Measurements from ENCODE around the gene HMGB3.
"Not testable (repeated sequence)": the region's sequence is repeated elsewhere in the genome, so short reads cannot be mapped to it uniquely, and the experiment has no call there.

Gene HMGB3

DNA sequence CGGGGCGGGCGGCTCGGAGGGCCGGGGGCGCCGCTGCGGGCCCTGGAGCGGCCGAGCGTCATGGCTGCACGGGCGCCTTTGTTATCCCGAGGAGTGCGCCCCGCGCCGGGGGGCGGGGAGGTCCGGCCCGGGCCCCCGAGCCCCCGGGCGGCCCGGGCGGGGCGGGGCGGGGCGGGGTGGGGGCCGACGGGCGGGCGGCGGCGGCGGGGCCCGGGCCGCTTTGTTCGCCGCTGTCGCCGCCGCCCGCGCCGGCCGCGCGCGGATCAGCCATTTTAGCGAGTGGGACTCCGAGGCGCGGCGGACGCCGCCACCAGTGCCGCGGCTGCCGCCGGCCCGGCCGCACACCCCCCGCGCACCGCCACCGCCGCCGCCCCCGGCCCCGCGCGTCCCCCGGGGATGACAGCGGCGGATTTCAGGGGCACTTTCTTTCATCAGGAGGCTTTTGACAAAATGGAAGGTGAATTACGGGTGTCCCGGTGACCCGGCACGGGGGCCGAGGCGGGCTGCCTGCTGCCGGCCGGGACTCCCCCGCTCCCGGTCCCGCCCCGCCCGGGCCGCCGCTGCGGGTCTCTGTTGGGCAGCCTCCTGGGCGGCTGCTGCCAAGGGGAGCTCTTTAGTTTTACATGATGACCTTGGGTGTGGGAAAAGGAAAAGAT is 1.2 kb downstream of the HMGB3 start:
- TF ChIP-seq, protein P1, sequence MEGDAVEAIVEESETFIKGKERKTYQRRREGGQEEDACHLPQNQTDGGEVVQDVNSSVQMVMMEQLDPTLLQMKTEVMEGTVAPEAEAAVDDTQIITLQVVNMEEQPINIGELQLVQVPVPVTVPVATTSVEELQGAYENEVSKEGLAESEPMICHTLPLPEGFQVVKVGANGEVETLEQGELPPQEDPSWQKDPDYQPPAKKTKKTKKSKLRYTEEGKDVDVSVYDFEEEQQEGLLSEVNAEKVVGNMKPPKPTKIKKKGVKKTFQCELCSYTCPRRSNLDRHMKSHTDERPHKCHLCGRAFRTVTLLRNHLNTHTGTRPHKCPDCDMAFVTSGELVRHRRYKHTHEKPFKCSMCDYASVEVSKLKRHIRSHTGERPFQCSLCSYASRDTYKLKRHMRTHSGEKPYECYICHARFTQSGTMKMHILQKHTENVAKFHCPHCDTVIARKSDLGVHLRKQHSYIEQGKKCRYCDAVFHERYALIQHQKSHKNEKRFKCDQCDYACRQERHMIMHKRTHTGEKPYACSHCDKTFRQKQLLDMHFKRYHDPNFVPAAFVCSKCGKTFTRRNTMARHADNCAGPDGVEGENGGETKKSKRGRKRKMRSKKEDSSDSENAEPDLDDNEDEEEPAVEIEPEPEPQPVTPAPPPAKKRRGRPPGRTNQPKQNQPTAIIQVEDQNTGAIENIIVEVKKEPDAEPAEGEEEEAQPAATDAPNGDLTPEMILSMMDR (IDR thresholded peaks at IDR 0.05; ENCODE audit: control insufficient read depth, extremely low read depth, insufficient read depth) = no peak
- peak overlapping the region; percentile 54 for H3K4me3 ChIP-seq (ENCODE audit: low read depth, low read length)
- no peak for DNase-seq (ENCODE audit: low read depth)

DNA sequence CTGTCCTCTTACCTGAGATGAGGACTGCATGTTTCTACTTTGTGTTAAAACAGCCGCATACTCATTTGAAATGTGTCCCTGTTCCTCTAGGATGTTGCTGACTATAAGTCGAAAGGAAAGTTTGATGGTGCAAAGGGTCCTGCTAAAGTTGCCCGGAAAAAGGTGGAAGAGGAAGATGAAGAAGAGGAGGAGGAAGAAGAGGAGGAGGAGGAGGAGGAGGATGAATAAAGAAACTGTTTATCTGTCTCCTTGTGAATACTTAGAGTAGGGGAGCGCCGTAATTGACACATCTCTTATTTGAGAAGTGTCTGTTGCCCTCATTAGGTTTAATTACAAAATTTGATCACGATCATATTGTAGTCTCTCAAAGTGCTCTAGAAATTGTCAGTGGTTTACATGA is 4.6 kb downstream of the HMGB3 start:
- H3K4me3 ChIP-seq (ENCODE audit: low read depth, low read length); DNase-seq (ENCODE audit: low read depth): not testable (repeated sequence)

DNA sequence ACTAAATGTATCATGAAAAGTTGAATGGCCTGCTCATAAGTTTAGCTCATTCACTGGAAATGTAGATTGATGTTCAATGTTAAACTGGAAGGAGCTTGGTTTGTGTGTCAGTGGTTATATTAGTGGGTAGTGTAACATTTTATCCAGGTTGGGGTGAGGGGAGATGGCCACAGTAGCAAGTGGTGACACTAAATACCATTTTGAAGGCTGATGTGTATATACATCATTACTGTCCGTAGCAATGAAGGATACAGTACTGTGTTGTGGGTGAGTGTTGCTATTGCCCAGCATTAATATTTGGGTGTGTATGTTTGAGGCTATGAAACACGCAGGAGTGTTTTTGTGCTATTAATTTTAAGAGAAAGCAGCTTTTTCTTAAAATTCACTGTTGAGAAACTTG is 6.3 kb downstream of the HMGB3 start:
- TF ChIP-seq, protein P1 (IDR thresholded peaks at IDR 0.05; ENCODE audit: control insufficient read depth, extremely low read depth, insufficient read depth) = no peak
- no peak for DNase-seq (ENCODE audit: low read depth)
- no peak overlapping the region for H3K4me3 ChIP-seq (ENCODE audit: low read depth, low read length)

DNA sequence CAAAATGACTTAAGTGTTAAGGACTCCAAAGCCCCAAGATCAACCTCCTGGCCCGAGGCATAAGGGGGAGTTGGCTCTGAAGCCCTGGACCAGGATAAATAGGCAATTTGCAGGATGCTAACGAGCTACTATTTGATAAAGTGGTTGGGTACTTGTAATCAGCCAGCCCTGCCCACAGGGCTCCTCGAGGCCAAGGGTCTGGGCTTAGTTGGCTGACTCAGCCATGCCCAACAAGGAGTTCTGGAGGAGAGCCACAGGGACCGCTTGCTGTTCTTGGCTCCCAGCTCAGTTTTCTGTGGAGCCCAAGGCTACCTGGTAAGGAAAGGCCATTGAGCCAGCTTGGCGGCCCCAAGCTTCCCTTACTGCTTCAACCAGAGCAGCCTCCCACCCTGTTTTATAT is 7.8 kb downstream of the HMGB3 start:
- no peak overlapping the region for H3K4me3 ChIP-seq (ENCODE audit: low read depth, low read length)
- TF ChIP-seq, protein P1 (IDR thresholded peaks at IDR 0.05; ENCODE audit: control insufficient read depth, extremely low read depth, insufficient read depth) = no peak
- no peak for DNase-seq (ENCODE audit: low read depth)

DNA sequence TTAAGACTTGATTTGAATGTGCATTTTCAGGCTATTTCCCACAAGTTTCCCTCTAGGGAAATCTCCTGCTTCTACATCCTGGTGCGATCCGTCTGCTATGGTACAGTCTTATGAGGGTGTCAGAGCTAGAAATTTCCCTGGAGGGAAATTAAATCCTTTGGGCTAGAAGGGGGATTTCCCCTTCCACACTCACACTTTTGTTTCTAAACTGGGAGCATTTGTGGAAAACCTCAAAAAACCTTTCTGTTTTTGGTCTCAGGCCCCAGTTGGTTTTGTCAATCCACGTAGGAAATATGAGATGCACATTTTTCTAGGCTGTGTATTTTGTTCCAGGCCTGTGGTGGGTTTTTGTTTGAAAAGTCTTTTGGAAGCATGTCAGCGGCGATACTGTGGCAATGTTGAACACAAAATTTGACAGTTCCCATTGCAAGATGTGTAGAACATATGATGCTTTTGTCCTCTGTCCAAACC is 17.8 kb downstream of the HMGB3 start:
- no peak overlapping the region for H3K4me3 ChIP-seq (ENCODE audit: low read depth, low read length)
- no peak for DNase-seq (ENCODE audit: low read depth)
- TF ChIP-seq, protein P1 (IDR thresholded peaks at IDR 0.05; ENCODE audit: control insufficient read depth, extremely low read depth, insufficient read depth) = no peak

DNA sequence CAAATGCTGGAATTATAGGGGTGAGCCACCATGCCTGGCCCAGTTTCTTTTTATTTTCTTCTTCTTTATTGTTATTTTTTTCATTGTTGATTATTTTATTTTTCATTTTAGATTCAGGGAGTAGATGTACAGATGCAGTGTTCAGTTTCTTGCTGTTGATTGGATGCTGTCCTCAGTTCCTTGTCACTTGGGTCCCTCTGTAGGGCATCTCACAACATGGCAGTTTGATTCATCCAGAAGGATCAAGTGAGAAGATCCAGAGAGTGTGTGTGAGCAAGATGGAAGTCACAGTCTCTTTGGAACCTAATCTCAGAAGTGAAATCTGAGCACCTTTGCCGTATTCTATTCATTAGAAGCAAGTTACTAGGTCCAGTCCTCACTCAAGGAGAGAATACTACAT is 20.9 kb downstream of the HMGB3 start:
- H3K4me3 ChIP-seq (ENCODE audit: low read depth, low read length) = no peak overlapping the region
- TF ChIP-seq, protein P1 (IDR thresholded peaks at IDR 0.05; ENCODE audit: control insufficient read depth, extremely low read depth, insufficient read depth) = peak; percentile 19; the same call in 1 of the 2 replicates
- no peak for DNase-seq (ENCODE audit: low read depth)

DNA sequence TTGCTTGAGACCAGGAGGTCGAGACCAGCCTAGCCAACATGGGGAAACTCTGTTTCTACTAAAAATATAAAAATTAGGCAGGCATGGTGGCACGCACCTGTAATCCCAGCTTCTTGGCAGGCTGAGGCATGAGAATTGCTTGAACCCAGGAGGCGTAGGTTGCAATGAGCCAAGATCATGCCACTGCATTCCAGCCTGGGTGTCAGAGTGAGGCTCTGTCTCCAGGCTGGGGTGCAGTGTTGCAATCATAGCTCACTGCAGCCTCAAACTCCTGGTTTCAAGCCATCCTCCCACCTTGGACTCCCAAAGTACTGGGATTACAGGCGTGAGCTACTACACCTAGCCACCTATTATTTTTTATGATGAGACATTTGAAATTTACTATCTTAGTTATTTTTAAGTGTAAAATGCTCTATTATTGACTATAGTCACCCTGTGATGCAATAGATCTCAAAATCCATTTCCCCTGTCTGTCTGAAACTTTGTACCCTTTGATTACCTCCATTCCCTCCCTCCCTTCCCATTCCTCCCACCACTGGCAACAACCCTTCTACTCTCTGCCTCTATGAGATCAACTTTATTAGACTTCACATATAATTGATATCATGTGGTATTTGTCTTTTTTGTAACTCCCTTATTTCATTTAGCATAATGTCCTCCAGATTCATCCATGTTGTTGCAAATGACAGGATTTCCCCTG is 23.4 kb downstream of the HMGB3 start:
- TF ChIP-seq, protein P1 (IDR thresholded peaks at IDR 0.05; ENCODE audit: control insufficient read depth, extremely low read depth, insufficient read depth) = no peak
- H3K4me3 ChIP-seq (ENCODE audit: low read depth, low read length) = no peak overlapping the region
- DNase-seq (ENCODE audit: low read depth) = no peak
